Panc1 (cell line): ENCODE results near the gene SNCG.

Experiments used
- POLR2AphosphoS5 ChIP-seq: IDR thresholded peaks from 2 replicates; pipeline ENCODE4 v1.6.1; 2012; ENCODE audit warnings: mild to moderate bottlenecking, low read depth, low read length, moderate library complexity
- SIN3A ChIP-seq: IDR thresholded peaks from 2 replicates; pipeline ENCODE4 v1.6.1; 2012; ENCODE audit warnings: low read depth, mild to moderate bottlenecking, low read length, moderate library complexity, borderline replicate concordance; ENCODE audit not compliant: insufficient read depth
- TCF7L2 ChIP-seq: IDR thresholded peaks from 2 replicates; pipeline ENCODE4 v1.6.1; 2011; ENCODE audit warnings: mild to moderate bottlenecking, low read depth, low read length, inconsistent platforms
- TF ChIP-seq, protein P1 (sequence below): fragments of 450-650 bp; IDR thresholded peaks from 2 replicates; pipeline ENCODE4 v1.5.1; 2017; ENCODE audit warnings: mild to moderate bottlenecking
- TF ChIP-seq, protein P2 (sequence below), 2 experiments: IDR thresholded peaks; 2 replicates each; pipeline ENCODE4 v1.6.1; 2011 to 2012; ENCODE audit warnings: low read depth in 2 of 2, control low read depth in 1 of 2, low read length in 1 of 2, mild to moderate bottlenecking in 1 of 2, moderate library complexity in 1 of 2; ENCODE audit not compliant: insufficient read depth in 1 of 2

DNA sequence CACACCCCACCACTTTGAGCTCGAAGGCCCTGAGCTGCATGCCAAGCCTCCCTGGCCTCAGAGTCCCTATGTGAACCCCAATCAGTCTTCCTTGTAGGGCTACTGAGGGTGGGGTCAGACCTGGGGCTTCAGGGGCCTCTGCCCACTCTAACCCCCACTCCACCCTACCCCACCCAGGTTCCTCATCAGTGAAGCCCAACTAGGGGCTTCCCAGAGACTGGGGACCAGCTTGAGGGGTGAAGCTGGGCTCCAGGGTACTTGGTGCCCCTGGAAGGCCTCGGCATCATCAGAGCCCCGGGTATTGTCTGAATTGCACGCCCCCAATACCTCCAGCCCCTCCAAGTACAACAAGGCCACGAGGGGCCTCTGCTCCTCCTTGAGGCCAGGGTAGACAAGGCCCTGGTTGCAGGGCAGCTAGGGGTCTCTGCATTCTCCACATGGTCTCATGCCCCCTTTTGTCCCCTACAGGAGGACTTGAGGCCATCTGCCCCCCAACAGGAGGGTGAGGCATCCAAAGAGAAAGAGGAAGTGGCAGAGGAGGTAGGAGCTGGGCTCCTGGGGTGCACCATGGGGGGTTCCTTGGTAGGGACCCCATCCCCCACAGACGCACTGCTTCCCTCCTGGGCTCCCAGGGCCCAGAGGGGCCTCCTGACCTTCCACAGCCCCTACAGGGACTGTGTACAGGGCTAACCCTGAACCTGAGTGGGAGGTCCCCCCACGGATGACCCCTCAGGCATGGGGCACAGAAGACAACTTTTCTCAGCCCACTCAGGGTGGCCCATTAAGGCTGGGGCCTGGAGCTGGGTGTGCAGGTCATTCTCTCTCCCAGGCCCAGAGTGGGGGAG, 4.0 kb downstream of the SNCG start:
- TF ChIP-seq, protein P1, sequence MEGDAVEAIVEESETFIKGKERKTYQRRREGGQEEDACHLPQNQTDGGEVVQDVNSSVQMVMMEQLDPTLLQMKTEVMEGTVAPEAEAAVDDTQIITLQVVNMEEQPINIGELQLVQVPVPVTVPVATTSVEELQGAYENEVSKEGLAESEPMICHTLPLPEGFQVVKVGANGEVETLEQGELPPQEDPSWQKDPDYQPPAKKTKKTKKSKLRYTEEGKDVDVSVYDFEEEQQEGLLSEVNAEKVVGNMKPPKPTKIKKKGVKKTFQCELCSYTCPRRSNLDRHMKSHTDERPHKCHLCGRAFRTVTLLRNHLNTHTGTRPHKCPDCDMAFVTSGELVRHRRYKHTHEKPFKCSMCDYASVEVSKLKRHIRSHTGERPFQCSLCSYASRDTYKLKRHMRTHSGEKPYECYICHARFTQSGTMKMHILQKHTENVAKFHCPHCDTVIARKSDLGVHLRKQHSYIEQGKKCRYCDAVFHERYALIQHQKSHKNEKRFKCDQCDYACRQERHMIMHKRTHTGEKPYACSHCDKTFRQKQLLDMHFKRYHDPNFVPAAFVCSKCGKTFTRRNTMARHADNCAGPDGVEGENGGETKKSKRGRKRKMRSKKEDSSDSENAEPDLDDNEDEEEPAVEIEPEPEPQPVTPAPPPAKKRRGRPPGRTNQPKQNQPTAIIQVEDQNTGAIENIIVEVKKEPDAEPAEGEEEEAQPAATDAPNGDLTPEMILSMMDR = no peak
- TF ChIP-seq, protein P2, sequence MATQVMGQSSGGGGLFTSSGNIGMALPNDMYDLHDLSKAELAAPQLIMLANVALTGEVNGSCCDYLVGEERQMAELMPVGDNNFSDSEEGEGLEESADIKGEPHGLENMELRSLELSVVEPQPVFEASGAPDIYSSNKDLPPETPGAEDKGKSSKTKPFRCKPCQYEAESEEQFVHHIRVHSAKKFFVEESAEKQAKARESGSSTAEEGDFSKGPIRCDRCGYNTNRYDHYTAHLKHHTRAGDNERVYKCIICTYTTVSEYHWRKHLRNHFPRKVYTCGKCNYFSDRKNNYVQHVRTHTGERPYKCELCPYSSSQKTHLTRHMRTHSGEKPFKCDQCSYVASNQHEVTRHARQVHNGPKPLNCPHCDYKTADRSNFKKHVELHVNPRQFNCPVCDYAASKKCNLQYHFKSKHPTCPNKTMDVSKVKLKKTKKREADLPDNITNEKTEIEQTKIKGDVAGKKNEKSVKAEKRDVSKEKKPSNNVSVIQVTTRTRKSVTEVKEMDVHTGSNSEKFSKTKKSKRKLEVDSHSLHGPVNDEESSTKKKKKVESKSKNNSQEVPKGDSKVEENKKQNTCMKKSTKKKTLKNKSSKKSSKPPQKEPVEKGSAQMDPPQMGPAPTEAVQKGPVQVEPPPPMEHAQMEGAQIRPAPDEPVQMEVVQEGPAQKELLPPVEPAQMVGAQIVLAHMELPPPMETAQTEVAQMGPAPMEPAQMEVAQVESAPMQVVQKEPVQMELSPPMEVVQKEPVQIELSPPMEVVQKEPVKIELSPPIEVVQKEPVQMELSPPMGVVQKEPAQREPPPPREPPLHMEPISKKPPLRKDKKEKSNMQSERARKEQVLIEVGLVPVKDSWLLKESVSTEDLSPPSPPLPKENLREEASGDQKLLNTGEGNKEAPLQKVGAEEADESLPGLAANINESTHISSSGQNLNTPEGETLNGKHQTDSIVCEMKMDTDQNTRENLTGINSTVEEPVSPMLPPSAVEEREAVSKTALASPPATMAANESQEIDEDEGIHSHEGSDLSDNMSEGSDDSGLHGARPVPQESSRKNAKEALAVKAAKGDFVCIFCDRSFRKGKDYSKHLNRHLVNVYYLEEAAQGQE (IDR thresholded peaks at IDR 0.05; ENCODE audit: insufficient read depth in 1 of 2, low read depth in 2 of 2, low read length in 1 of 2) = no peak
- TF ChIP-seq SIN3A (no peak), POLR2AphosphoS5 (no peak), TCF7L2 (no peak)
